IMR-90 (cell line): ENCODE measurements around the gene SLC22A6. TPM values are rescaled to one million over a fixed set of nuclear protein-coding genes. Genes with fewer than 3 reads are reported as not detected.

Experiments
- ATAC-seq: fragments of 200-7000 bp; cut with Tn5 transposase; 2 replicates; pipeline ENCODE4 v1.9.1; 2020; ENCODE audit warnings: low read depth, mild to moderate bottlenecking, moderate library complexity
- BruUV-seq: library from RNA; stranded (reverse); fragments of 400-500 nt; replicated peaks from 2 replicates; lab custom pipeline; 2021; lab: Mats Ljungman, UMichigan
- CTCF ChIA-PET: fragments of 300-600 bp; formaldehyde crosslinking; extraction: SDS; loops from one replicate; lab custom pipeline; 2021; ENCODE audit warnings: antibody characterized with exemption; lab: Yijun Ruan, JAX
- POLR2A ChIA-PET: fragments of 300-600 bp; sonication (Branson Sonifier 250); formaldehyde crosslinking; loops from one replicate; lab custom pipeline; 2022; ENCODE audit warnings: antibody characterized with exemption; ENCODE audit not compliant: unreplicated experiment; lab: Charles Lee
- DNase-seq: peaks from one replicate; pipeline ENCODE4 v3.0.0; 2013
- H2AFZ ChIP-seq: replicated peaks from 2 replicates; pipeline ENCODE3; 2013; ENCODE audit warnings: low read length, mild to moderate bottlenecking; ENCODE audit not compliant: poor library complexity
- H2AK5ac ChIP-seq: 2 replicates; pipeline ENCODE4 v1.6.1; 2013; ENCODE audit warnings: low read depth, low read length, inconsistent platforms
- H2AK9ac ChIP-seq: replicated peaks from 2 replicates; pipeline ENCODE3; 2013; ENCODE audit warnings: mild to moderate bottlenecking, low read depth, low read length, moderate library complexity; ENCODE audit not compliant: poor library complexity
- H2BK120ac ChIP-seq: 2 replicates; pipeline ENCODE4 v1.6.1; 2013; ENCODE audit warnings: low read depth, low read length, inconsistent platforms
- H2BK15ac ChIP-seq: 3 replicates; pipeline ENCODE4 v1.6.1; 2013; ENCODE audit warnings: low read depth, low read length, inconsistent platforms
- H2BK20ac ChIP-seq: 2 replicates; pipeline ENCODE4 v1.6.1; 2013; ENCODE audit warnings: low read depth, mild to moderate bottlenecking, inconsistent platforms, low read length, moderate library complexity
- H2BK5ac ChIP-seq: 2 replicates; pipeline ENCODE4 v1.6.1; 2013; ENCODE audit warnings: mild to moderate bottlenecking, low read depth, low read length, inconsistent platforms; ENCODE audit not compliant: poor library complexity, severe bottlenecking
- H3K14ac ChIP-seq: replicated peaks from 2 replicates; pipeline ENCODE4 v1.6.1; 2013; ENCODE audit warnings: low read depth, low read length, inconsistent platforms
- H3K18ac ChIP-seq: 2 replicates; pipeline ENCODE4 v1.6.1; 2013; ENCODE audit warnings: low read depth, low read length, control low read depth
- H3K23ac ChIP-seq: 2 replicates; pipeline ENCODE4 v1.6.1; 2013; ENCODE audit warnings: low read depth, low read length, inconsistent platforms
- H3K27ac ChIP-seq: 2 replicates; pipeline ENCODE4 v1.5.1; 2013; ENCODE audit warnings: mild to moderate bottlenecking, control low read depth, low read length; ENCODE audit not compliant: insufficient read depth
- H3K27me3 ChIP-seq: 2 replicates; pipeline ENCODE4 v1.6.1; 2013; ENCODE audit warnings: low read length; ENCODE audit not compliant: control insufficient read depth, insufficient read depth
- H3K36me3 ChIP-seq: 2 replicates; pipeline ENCODE4 v1.6.1; 2013; ENCODE audit warnings: low read length, mixed read lengths; ENCODE audit not compliant: control insufficient read depth, insufficient read depth
- H3K4ac ChIP-seq: 2 replicates; pipeline ENCODE4 v1.6.1; 2013; ENCODE audit warnings: low read depth, low read length, inconsistent platforms
- H3K4me1 ChIP-seq: 2 replicates; pipeline ENCODE4 v1.6.1; 2013; ENCODE audit warnings: low read length, mixed read lengths; ENCODE audit not compliant: control insufficient read depth, insufficient read depth
- H3K4me2 ChIP-seq: 2 replicates; pipeline ENCODE4 v1.6.1; 2013; ENCODE audit warnings: low read depth, mild to moderate bottlenecking, control low read depth, low read length, moderate library complexity
- H3K4me3 ChIP-seq: 2 replicates; pipeline ENCODE4 v1.5.1; 2013; ENCODE audit warnings: low read depth, mild to moderate bottlenecking, control low read depth, low read length, moderate library complexity; ENCODE audit not compliant: insufficient read depth
- H3K56ac ChIP-seq: 2 replicates; pipeline ENCODE4 v1.6.1; 2013; ENCODE audit warnings: low read length, inconsistent platforms; ENCODE audit not compliant: insufficient read depth; ENCODE audit errors: extremely low read depth
- H3K79me1 ChIP-seq, 2 experiments: 2 replicates each; pipeline ENCODE4 v1.6.1; 2013; ENCODE audit warnings: low read length in 2 of 2, inconsistent platforms in 1 of 2, low read depth in 1 of 2
- H3K9ac ChIP-seq: 2 replicates; pipeline ENCODE4 v1.6.1; 2013; ENCODE audit warnings: low read depth, low read length, control low read depth
- H3K9me1 ChIP-seq: 2 replicates; pipeline ENCODE4 v1.6.1; 2013; ENCODE audit warnings: low read length, inconsistent platforms; ENCODE audit not compliant: insufficient read depth
- H3K9me3 ChIP-seq: 2 replicates; pipeline ENCODE4 v1.6.1; 2013; ENCODE audit warnings: low read length; ENCODE audit not compliant: control insufficient read depth, insufficient read depth
- H4K20me1 ChIP-seq: 2 replicates; pipeline ENCODE4 v1.6.1; 2013; ENCODE audit warnings: low read length, inconsistent platforms; ENCODE audit not compliant: insufficient read depth
- H4K5ac ChIP-seq: 2 replicates; pipeline ENCODE4 v1.6.1; 2013; ENCODE audit warnings: mild to moderate bottlenecking, low read depth, low read length, control low read depth
- H4K8ac ChIP-seq, 2 experiments: 2 replicates each; pipeline ENCODE4 v1.6.1; 2013; ENCODE audit warnings: low read depth in 2 of 2, low read length in 2 of 2, control low read depth in 1 of 2, inconsistent platforms in 1 of 2
- H4K91ac ChIP-seq: 2 replicates; pipeline ENCODE4 v1.6.1; 2013; ENCODE audit warnings: low read depth, low read length, inconsistent platforms; ENCODE audit not compliant: insufficient read depth
- BHLHE40 ChIP-seq: fragments of 150-350 bp; IDR thresholded peaks from 2 replicates; pipeline ENCODE4 v1.6.1; 2016; ENCODE audit warnings: mild to moderate bottlenecking, low read depth, low read length
- CEBPB ChIP-seq: IDR thresholded peaks from 2 replicates; pipeline ENCODE4 v1.6.1; 2012; ENCODE audit warnings: low read depth, low read length, improper control_type of control experiment
- CHD1 ChIP-seq: IDR thresholded peaks from 2 replicates; pipeline ENCODE4 v1.6.1; 2012; ENCODE audit warnings: low read depth, low read length, improper control_type of control experiment
- MAFK ChIP-seq: IDR thresholded peaks from 2 replicates; pipeline ENCODE4 v1.6.1; 2012; ENCODE audit warnings: low read depth, low read length, improper control_type of control experiment
- MAZ ChIP-seq: IDR thresholded peaks from 2 replicates; pipeline ENCODE4 v1.6.1; 2012; ENCODE audit warnings: low read depth, mild to moderate bottlenecking, low read length, improper control_type of control experiment, moderate library complexity, borderline replicate concordance
- MXI1 ChIP-seq: IDR thresholded peaks from 2 replicates; pipeline ENCODE4 v1.6.1; 2012; ENCODE audit warnings: low read depth, mild to moderate bottlenecking, low read length, moderate library complexity, borderline replicate concordance
- POLR2A ChIP-seq: IDR thresholded peaks from 2 replicates; pipeline ENCODE4 v1.6.1; 2012; ENCODE audit warnings: mild to moderate bottlenecking, low read depth, low read length
- RCOR1 ChIP-seq: IDR thresholded peaks from 2 replicates; pipeline ENCODE4 v1.6.1; 2012; ENCODE audit warnings: mild to moderate bottlenecking, low read length, improper control_type of control experiment; ENCODE audit not compliant: insufficient replicate concordance
- RFX5 ChIP-seq: IDR thresholded peaks from 2 replicates; pipeline ENCODE4 v1.8.0; 2012; ENCODE audit warnings: low read depth, mild to moderate bottlenecking, low read length, moderate library complexity
- WGBS, 2 experiments: methylation state at CpG; one replicate each; pipeline versions ENCODE4 v1.1.5 to v1.1.7; 2013; ENCODE audit warnings: missing lambda C conversion rate in 2 of 2; ENCODE audit not compliant: insufficient read length in 1 of 2; ENCODE audit errors: extremely low coverage in 2 of 2; 5-methylcytosine and 5-hydroxymethylcytosine counted together
- dilution Hi-C: fragments of 300-500 bp; cut with HindIII; formaldehyde crosslinking; loops from one replicate; pipeline ENCODE4 v1.14.3; 2018; ENCODE audit warnings: low sequenced_read_pairs; ENCODE audit not compliant: unreplicated experiment
- in situ Hi-C: fragments of 300-500 bp; cut with MboI; formaldehyde crosslinking; loops from 3 replicates; pipeline ENCODE4 v1.14.3; 2019; ENCODE audit warnings: low sequenced_read_pairs, inconsistent platforms, mixed read lengths
- intact Hi-C: fragments of 100-400 bp; cut with micrococcal nuclease; formaldehyde crosslinking; loops from 2 replicates; pipeline ENCODE4 v1.10.0; 2022
- polyA plus RNA-seq, 3 experiments: library from polyadenylated mRNA; depleted of rRNA; stranded (reverse); fragments of >200 nt; gene quantifications; 2 replicates each; pipeline ENCODE4 v1.2.3, GENCODE V29; 2012; ENCODE audit warnings: low replicate concordance in 1 of 3
- total RNA-seq: library from RNA; depleted of rRNA; stranded (reverse); fragments of >200 nt; gene quantifications from 2 replicates; pipeline ENCODE4 v1.2.3, GENCODE V29; 2012
- TF ChIP-seq, protein P1 (sequence below): conservative IDR thresholded peaks from 2 replicates; pipeline ENCODE4 v1.5.1; 2012; ENCODE audit warnings: mild to moderate bottlenecking, low read depth, low read length, improper control_type of control experiment

SLC22A6 gene
- total and polyA plus RNA-seq, 2 of the 4 experiments (the other 2 are of a cell fraction): not detected

DNA sequence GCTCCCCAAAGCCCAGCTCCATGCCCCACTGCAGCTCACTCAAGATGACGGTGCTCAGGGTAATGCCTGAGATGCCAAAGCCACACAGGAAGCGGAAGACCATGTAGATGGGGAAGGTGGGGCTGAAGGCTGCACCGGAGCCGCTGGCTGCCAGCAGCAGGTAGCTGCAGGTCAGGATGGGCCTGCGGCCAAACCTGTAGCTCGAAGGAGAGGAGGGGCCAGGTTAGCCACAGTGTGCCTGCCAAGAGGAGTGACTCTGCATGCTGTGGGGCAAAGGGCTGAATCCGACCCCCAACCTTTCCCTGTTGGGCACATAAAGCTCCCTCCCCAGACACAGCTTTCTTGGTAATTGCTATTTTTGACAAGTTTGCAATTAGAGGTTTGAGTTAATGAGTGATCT is 14.9 kb upstream of the SLC22A6 start:
- no peak for TF ChIP-seq RFX5
- TF ChIP-seq, protein P1, sequence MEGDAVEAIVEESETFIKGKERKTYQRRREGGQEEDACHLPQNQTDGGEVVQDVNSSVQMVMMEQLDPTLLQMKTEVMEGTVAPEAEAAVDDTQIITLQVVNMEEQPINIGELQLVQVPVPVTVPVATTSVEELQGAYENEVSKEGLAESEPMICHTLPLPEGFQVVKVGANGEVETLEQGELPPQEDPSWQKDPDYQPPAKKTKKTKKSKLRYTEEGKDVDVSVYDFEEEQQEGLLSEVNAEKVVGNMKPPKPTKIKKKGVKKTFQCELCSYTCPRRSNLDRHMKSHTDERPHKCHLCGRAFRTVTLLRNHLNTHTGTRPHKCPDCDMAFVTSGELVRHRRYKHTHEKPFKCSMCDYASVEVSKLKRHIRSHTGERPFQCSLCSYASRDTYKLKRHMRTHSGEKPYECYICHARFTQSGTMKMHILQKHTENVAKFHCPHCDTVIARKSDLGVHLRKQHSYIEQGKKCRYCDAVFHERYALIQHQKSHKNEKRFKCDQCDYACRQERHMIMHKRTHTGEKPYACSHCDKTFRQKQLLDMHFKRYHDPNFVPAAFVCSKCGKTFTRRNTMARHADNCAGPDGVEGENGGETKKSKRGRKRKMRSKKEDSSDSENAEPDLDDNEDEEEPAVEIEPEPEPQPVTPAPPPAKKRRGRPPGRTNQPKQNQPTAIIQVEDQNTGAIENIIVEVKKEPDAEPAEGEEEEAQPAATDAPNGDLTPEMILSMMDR: no peak
- TF ChIP-seq CHD1: no peak
- no peak for TF ChIP-seq MAZ
- TF ChIP-seq RCOR1: no peak
- no peak for TF ChIP-seq CEBPB
- no peak for TF ChIP-seq MXI1
- TF ChIP-seq BHLHE40: no peak
- no peak for TF ChIP-seq POLR2A
- no peak for TF ChIP-seq MAFK
- Histone ChIP-seq H3K18ac (no peak overlapping the region), H4K8ac (no peak overlapping the region), H3K27ac (no peak overlapping the region), H4K91ac (no peak overlapping the region), H4K20me1 (no peaks in the 10 kb centered on the region), H2BK5ac (no peak overlapping the region), H3K9me1 (no peaks in the 10 kb centered on the region; the same call in 1 of the 2 replicates), H3K79me1 (no peaks in the 10 kb centered on the region), H3K36me3 (no peaks in the 10 kb centered on the region), H3K4me1 (no peaks in the 10 kb centered on the region), H2BK15ac (no peak overlapping the region), H2AK9ac (no peak overlapping the region), H3K4me2 (no peak overlapping the region), H3K9me3 (no peaks in the 10 kb centered on the region), H3K27me3 (peaks cover 6% of the 10 kb centered on the region; the same call in 1 of the 2 replicates), H3K23ac (no peak overlapping the region), H2BK20ac (no peak overlapping the region), H3K4me3 (no peak overlapping the region), H3K56ac (no peak overlapping the region), H3K9ac (no peak overlapping the region), H2AFZ (no peak overlapping the region), H2BK120ac (no peak overlapping the region), H2AK5ac (no peak overlapping the region), H3K14ac (no peak overlapping the region), H3K4ac (no peak overlapping the region), H4K5ac (no peak overlapping the region)
- dilution Hi-C loops (no loop called here), intact Hi-C loops (no loop called here), in situ Hi-C loops (no loop called here)
- CTCF ChIA-PET: no interaction called here
- no peak for DNase-seq
- ATAC-seq: no peak
- BruUV-seq: no TSS peak
- POLR2A ChIA-PET: no interaction called here
- WGBS, 2 experiments: 60% methylated on average over 1 of the region's 7 CpGs; no CpG with 5 or more reads in 1 of the 2 experiments
